GM12891 (cell line): ENCODE data around the gene SLC19A1.

Experiments
- PAX5 ChIP-seq: IDR thresholded peaks from 2 replicates; pipeline ENCODE4 v1.6.1; 2011; ENCODE audit warnings: low read length, moderate library complexity, mild to moderate bottlenecking; ENCODE audit not compliant: insufficient read depth, severe bottlenecking
- POLR2A ChIP-seq: IDR thresholded peaks from 2 replicates; pipeline ENCODE4 v1.6.1; 2011; ENCODE audit warnings: low read depth, low read length, control low read depth
- POLR2AphosphoS5 ChIP-seq: IDR thresholded peaks from 2 replicates; pipeline ENCODE4 v1.6.1; 2011; ENCODE audit warnings: low read depth, low read length, control low read depth
- POU2F2 ChIP-seq: IDR thresholded peaks from 2 replicates; pipeline ENCODE4 v1.6.1; 2011; ENCODE audit warnings: low read depth, mild to moderate bottlenecking, control low read depth, low read length, moderate library complexity
- SPI1 ChIP-seq: IDR thresholded peaks from 2 replicates; pipeline ENCODE4 v1.6.1; 2011; ENCODE audit warnings: low read depth, low read length, control low read depth
- TAF1 ChIP-seq: IDR thresholded peaks from 2 replicates; pipeline ENCODE4 v1.6.1; 2011; ENCODE audit warnings: low read depth, low read length, control low read depth

- TF ChIP-seq TAF1 (no peak), POLR2AphosphoS5 (no peak), POLR2A (no peak), PAX5 (no peak), SPI1 (no peak), POU2F2 (no peak)
Measured at GRCh38 chr21:45580181-45580575, 37.9 kb upstream of the SLC19A1 start.
